GM12874 (cell line): ENCODE measurements around the gene ENTPD2.

Experiments
- CTCF ChIP-seq: IDR thresholded peaks from 2 replicates; pipeline ENCODE4 v1.5.1; 2011; ENCODE audit warnings: low read depth, mild to moderate bottlenecking, control low read depth, low read length, moderate library complexity; ENCODE audit not compliant: insufficient read depth

The ENTPD2 gene

GRCh38 chr9:137026384-137026783, 27.5 kb downstream of the ENTPD2 start:
- TF ChIP-seq CTCF = no peak

- TF ChIP-seq CTCF = no peak
These were observed 28.3 kb downstream of the ENTPD2 start for GRCh38 chr9:137025517-137025966.

- no peak for TF ChIP-seq CTCF
These were observed 30.3 kb downstream of the ENTPD2 start for GRCh38 chr9:137023583-137023991.

DNA sequence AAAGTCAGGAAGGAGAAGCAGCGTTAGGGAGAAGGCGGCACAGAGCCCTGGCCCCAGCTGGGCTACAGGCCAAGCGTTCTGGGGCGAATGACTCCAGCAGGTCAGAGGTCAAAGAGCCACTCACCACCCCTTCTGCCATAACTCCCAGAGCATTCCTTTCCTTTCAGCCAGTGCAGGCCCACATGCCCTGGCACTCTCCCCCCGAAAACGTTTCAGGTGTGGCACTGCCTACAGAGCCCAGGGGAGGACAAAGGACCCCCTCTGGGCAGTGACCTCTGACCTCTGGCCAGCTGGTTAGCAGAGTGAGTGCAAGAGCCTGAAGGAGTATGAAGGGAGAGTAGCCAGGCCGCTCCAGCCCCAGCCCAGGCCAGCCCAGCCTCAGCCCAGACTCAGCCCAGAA, 30.7 kb downstream of the ENTPD2 start:
- TF ChIP-seq CTCF = no peak

DNA sequence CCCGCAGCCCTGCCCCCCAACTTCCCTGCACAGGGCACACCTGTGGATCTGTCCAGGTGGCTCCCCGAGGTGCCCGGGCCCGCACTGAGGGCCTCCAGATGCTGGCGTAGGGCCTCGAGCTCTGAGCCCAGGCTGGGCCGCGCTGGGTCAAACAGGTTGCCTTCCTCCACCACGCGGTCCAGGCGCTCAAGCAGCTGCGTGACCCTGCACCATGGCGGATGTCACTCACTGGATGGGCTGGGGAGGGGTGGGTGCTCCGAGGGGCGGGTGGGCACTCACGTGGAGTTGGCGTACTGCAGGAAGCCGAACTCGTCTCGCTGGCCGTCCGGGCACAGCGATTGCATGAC, 31.2 kb downstream of the ENTPD2 start:
- no peak for TF ChIP-seq CTCF

- no peak for TF ChIP-seq CTCF
These were observed 31.7 kb downstream of the ENTPD2 start for GRCh38 chr9:137021979-137022661.

- TF ChIP-seq CTCF = no peak
These were observed 32.3 kb downstream of the ENTPD2 start for GRCh38 chr9:137021568-137021978.
